ENCODE data around the gene PSMB8.

GRCh38 chr6:32885698-32886286 is 41.9 kb upstream of the PSMB8 start:
- peak; percentile 86 for TF ChIP-seq CTCF (conservative IDR thresholded peaks at IDR 0.05; ENCODE audit: low read length)
- no peak for TF ChIP-seq EZH2phosphoT487 (IDR thresholded peaks at IDR 0.05; ENCODE audit: borderline replicate concordance, low read depth, low read length)
